Liver (tissue), 9 donors: ENCODE measurements around the gene FAAH2. TPM values are rescaled to one million over a fixed set of nuclear protein-coding genes. Genes with fewer than 3 reads are reported as not detected.

ENCODE experiments used
- DNase-seq: peaks from one replicate; pipeline ENCODE4 v3.0.0-alpha.2; 2017; ENCODE audit warnings: low spot score
- H3K27ac ChIP-seq, 2 donors: one replicate each; pipeline ENCODE4 v1.7.0; 2013; ENCODE audit warnings: inconsistent platforms in 2 of 2, low read length in 2 of 2, control low read depth in 1 of 2, low read depth in 1 of 2, mild to moderate bottlenecking in 1 of 2
- H3K27me3 ChIP-seq, 4 donors: one replicate each; pipeline versions ENCODE4 v1.6.1 to v1.7.0; 2013; ENCODE audit warnings: low read length in 3 of 4, inconsistent platforms in 1 of 4, mild to moderate bottlenecking in 1 of 4, moderate library complexity in 1 of 4; ENCODE audit not compliant: control insufficient read depth in 4 of 4, insufficient read depth in 4 of 4
- H3K36me3 ChIP-seq, 4 donors: one replicate each; pipeline versions ENCODE4 v1.6.1 to v1.7.0; 2013; ENCODE audit warnings: low read length in 3 of 4, mild to moderate bottlenecking in 3 of 4, low read depth in 1 of 4, moderate library complexity in 1 of 4; ENCODE audit not compliant: control insufficient read depth in 4 of 4, insufficient read depth in 3 of 4
- H3K4me1 ChIP-seq, 4 donors: one replicate each; pipeline versions ENCODE4 v1.6.1 to v1.7.0; 2013; ENCODE audit warnings: low read length in 3 of 4, mild to moderate bottlenecking in 3 of 4, moderate library complexity in 1 of 4; ENCODE audit not compliant: control insufficient read depth in 4 of 4, insufficient read depth in 4 of 4
- H3K4me3 ChIP-seq, 3 donors: one replicate each; pipeline versions ENCODE4 v1.6.1 to v1.7.0; 2013; ENCODE audit warnings: low read length in 3 of 3, control low read depth in 1 of 3, low read depth in 1 of 3, mild to moderate bottlenecking in 1 of 3
- H3K9ac ChIP-seq, 2 donors: one replicate each; pipeline ENCODE4 v1.7.0; 2013; ENCODE audit warnings: low read length in 2 of 2, mild to moderate bottlenecking in 2 of 2, moderate library complexity in 2 of 2, control low read depth in 1 of 2, low read depth in 1 of 2
- H3K9me3 ChIP-seq, 4 donors: one replicate each; pipeline versions ENCODE4 v1.6.1 to v1.7.0; 2013; ENCODE audit warnings: low read length in 3 of 4; ENCODE audit not compliant: control insufficient read depth in 4 of 4
- EGR1 ChIP-seq, 2 donors: IDR thresholded peaks; 2 replicates each; pipeline ENCODE4 v1.6.1; 2016 to 2018; ENCODE audit warnings: antibody characterized with exemption in 2 of 2, low read depth in 2 of 2
- FOXA1 ChIP-seq: IDR thresholded peaks from 2 replicates; pipeline ENCODE4 v1.6.1; 2016; ENCODE audit warnings: antibody characterized with exemption
- FOXA2 ChIP-seq: IDR thresholded peaks from 2 replicates; pipeline ENCODE4 v1.6.1; 2016; ENCODE audit warnings: antibody characterized with exemption
- HNF4A ChIP-seq, 2 donors: conservative IDR thresholded peaks; 2 replicates each; pipeline ENCODE4 v1.6.1; 2016; ENCODE audit warnings: antibody characterized with exemption in 2 of 2, mild to moderate bottlenecking in 2 of 2
- HNF4G ChIP-seq: IDR thresholded peaks from 2 replicates; pipeline ENCODE4 v1.6.1; 2016; ENCODE audit warnings: antibody characterized with exemption
- NR2F2 ChIP-seq: IDR thresholded peaks from 2 replicates; pipeline ENCODE4 v1.6.1; 2016; ENCODE audit warnings: antibody characterized with exemption
- RAD21 ChIP-seq, 2 donors: IDR thresholded peaks; 2 replicates each; pipeline ENCODE4 v1.6.1; 2016; ENCODE audit warnings: antibody characterized with exemption in 2 of 2, mild to moderate bottlenecking in 2 of 2
- REST ChIP-seq: IDR thresholded peaks from 2 replicates; pipeline ENCODE4 v1.6.1; 2016; ENCODE audit warnings: antibody characterized with exemption, mild to moderate bottlenecking
- RXRA ChIP-seq, 2 donors: IDR thresholded peaks; 2 replicates each; pipeline ENCODE4 v1.6.1; 2017 to 2018; ENCODE audit warnings: antibody characterized with exemption in 2 of 2, mild to moderate bottlenecking in 1 of 2
- SP1 ChIP-seq: IDR thresholded peaks from 2 replicates; pipeline ENCODE4 v1.6.1; 2018; ENCODE audit warnings: antibody characterized with exemption, mild to moderate bottlenecking
- TAF1 ChIP-seq: conservative IDR thresholded peaks from 2 replicates; pipeline ENCODE4 v1.6.1; 2016; ENCODE audit warnings: antibody characterized with exemption, mild to moderate bottlenecking
- YY1 ChIP-seq: IDR thresholded peaks from 2 replicates; pipeline ENCODE4 v1.6.1; 2016; ENCODE audit warnings: antibody characterized with exemption, mild to moderate bottlenecking
- WGBS: extraction: QIAGEN DNeasy Blood & Tissue Kit; methylation state at CpG from one replicate; pipeline ENCODE4 v1.1.7; 2013; 5-methylcytosine and 5-hydroxymethylcytosine counted together
- polyA plus RNA-seq, 2 donors: library from polyadenylated mRNA; stranded (reverse) in 1 of 2; unstranded in 1 of 2; fragments of 200-250 nt in 1 of 2; fragments of >200 nt in 1 of 2; fragmentation: Nextera tagmentation in 1 of 2; extraction: Ambion mirVana in 1 of 2; gene quantifications; one replicate each; pipeline versions ENCODE4 v1.2.1 to v1.2.3, GENCODE V29; 2013 to 2015
- total RNA-seq, 2 donors: library from RNA; depleted of rRNA; stranded (reverse); fragments of >200 nt; gene quantifications; one replicate each; pipeline ENCODE4 v1.2.3, GENCODE V29; 2014
- TF ChIP-seq, protein P1 (sequence below): IDR thresholded peaks from 2 replicates; pipeline ENCODE4 v1.6.1; 2016; ENCODE audit warnings: antibody characterized with exemption
- TF ChIP-seq, protein P2 (sequence below): IDR thresholded peaks from 2 replicates; pipeline ENCODE4 v1.6.1; 2016; ENCODE audit warnings: antibody characterized with exemption
- TF ChIP-seq, protein P3 (sequence below): fragments of 150-350 bp; IDR thresholded peaks from 2 replicates; pipeline ENCODE4 v1.5.1; 2017; ENCODE audit warnings: improper control_type of control experiment, low read depth, low read length; ENCODE audit not compliant: missing input control
- donor health status: healthy.
- donor health status: healthy.
- donor health status: healthy.
- donor health status: healthy.
- donor health status: healthy.

FAAH2 gene
- total and polyA plus RNA-seq, 4 donors: 3.6 to 13.9 (median 5.8) TPM

DNA sequence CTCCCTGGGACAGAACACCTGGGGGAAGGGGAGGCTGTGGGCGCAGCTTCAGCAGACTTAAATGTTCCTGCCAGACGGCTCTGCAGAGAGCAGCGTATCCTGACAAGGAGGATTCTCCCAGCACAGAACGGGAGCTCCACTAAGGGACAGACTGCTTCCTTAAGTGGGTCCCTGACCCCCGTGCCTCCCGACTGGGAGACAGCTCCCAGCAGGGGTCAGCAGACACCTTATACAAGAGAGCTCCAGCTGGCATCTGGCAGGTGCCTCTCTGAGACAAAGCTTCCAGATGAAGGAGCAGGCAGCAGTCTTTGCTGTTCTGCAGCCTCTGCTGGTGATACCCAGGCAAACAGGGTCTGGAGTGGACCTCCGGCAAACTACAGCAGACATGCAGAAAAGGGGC lies 44.5 kb upstream of the FAAH2 start:
- no peak for DNase-seq
- Histone ChIP-seq H3K27ac (no peak overlapping the region), H3K4me3 (no peak overlapping the region), H3K4me1 (no peaks in the 10 kb centered on the region), H3K27me3 (no peaks in the 10 kb centered on the region), H3K9ac (no peak overlapping the region), H3K36me3 (no peaks in the 10 kb centered on the region), H3K9me3 (peaks cover 0 to 3% (median 2%) of the 10 kb centered on the region in 4 donors)
- 85% methylated on average over 7 of the region's 7 CpGs for WGBS
- TF ChIP-seq TAF1: no peak
- no peak for TF ChIP-seq REST

- Histone ChIP-seq H3K9me3 (peaks cover 0 to 7% (median under 1%) of the 10 kb centered on the region in 4 donors), H3K4me1 (no peaks in the 10 kb centered on the region), H3K4me3 (no peak overlapping the region), H3K27me3 (no peaks in the 10 kb centered on the region), H3K27ac (no peak overlapping the region), H3K9ac (no peak overlapping the region), H3K36me3 (no peaks in the 10 kb centered on the region)
- 97% methylated on average over 6 of the region's 6 CpGs for WGBS
- TF ChIP-seq, protein P1, sequence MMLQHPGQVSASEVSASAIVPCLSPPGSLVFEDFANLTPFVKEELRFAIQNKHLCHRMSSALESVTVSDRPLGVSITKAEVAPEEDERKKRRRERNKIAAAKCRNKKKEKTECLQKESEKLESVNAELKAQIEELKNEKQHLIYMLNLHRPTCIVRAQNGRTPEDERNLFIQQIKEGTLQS: no peak
- TF ChIP-seq SP1 (no peak), HNF4G (no peak), EGR1 (IDR thresholded peaks at IDR 0.05; ENCODE audit: low read depth in 2 of 2) (no peak), REST (no peak), YY1 (no peak), RAD21 (IDR thresholded peaks at IDR 0.05) (no peak), TAF1 (no peak), FOXA2 (no peak), HNF4A (conservative IDR thresholded peaks at IDR 0.05) (no peak), RXRA (IDR thresholded peaks at IDR 0.05) (no peak), FOXA1 (no peak), NR2F2 (no peak)
- TF ChIP-seq, protein P2, sequence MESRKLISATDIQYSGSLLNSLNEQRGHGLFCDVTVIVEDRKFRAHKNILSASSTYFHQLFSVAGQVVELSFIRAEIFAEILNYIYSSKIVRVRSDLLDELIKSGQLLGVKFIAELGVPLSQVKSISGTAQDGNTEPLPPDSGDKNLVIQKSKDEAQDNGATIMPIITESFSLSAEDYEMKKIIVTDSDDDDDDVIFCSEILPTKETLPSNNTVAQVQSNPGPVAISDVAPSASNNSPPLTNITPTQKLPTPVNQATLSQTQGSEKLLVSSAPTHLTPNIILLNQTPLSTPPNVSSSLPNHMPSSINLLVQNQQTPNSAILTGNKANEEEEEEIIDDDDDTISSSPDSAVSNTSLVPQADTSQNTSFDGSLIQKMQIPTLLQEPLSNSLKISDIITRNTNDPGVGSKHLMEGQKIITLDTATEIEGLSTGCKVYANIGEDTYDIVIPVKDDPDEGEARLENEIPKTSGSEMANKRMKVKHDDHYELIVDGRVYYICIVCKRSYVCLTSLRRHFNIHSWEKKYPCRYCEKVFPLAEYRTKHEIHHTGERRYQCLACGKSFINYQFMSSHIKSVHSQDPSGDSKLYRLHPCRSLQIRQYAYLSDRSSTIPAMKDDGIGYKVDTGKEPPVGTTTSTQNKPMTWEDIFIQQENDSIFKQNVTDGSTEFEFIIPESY: no peak
- TF ChIP-seq, protein P3, sequence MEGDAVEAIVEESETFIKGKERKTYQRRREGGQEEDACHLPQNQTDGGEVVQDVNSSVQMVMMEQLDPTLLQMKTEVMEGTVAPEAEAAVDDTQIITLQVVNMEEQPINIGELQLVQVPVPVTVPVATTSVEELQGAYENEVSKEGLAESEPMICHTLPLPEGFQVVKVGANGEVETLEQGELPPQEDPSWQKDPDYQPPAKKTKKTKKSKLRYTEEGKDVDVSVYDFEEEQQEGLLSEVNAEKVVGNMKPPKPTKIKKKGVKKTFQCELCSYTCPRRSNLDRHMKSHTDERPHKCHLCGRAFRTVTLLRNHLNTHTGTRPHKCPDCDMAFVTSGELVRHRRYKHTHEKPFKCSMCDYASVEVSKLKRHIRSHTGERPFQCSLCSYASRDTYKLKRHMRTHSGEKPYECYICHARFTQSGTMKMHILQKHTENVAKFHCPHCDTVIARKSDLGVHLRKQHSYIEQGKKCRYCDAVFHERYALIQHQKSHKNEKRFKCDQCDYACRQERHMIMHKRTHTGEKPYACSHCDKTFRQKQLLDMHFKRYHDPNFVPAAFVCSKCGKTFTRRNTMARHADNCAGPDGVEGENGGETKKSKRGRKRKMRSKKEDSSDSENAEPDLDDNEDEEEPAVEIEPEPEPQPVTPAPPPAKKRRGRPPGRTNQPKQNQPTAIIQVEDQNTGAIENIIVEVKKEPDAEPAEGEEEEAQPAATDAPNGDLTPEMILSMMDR: no peak
- DNase-seq: no peak
Measured at GRCh38 chrX:57251965-57252364, 34.5 kb upstream of the FAAH2 start.
